Ishikawa (cell line): ENCODE measurements around the gene AP4S1.

Source experiments
- CEBPB ChIP-seq: IDR thresholded peaks from 2 replicates; pipeline ENCODE4 v1.6.1; 2012
- CREB1 ChIP-seq: IDR thresholded peaks from 2 replicates; pipeline ENCODE4 v1.6.1; 2012; ENCODE audit warnings: low read depth
- EGR1 ChIP-seq: IDR thresholded peaks from 2 replicates; pipeline ENCODE4 v1.6.1; 2012
- EP300 ChIP-seq: IDR thresholded peaks from 2 replicates; pipeline ENCODE4 v1.6.1; 2012; ENCODE audit warnings: borderline replicate concordance
- FOXM1 ChIP-seq: IDR thresholded peaks from 2 replicates; pipeline ENCODE4 v1.6.1; 2012; ENCODE audit warnings: low read depth, borderline replicate concordance
- MAX ChIP-seq: IDR thresholded peaks from 2 replicates; pipeline ENCODE4 v1.6.1; 2012
- NFIC ChIP-seq: IDR thresholded peaks from 2 replicates; pipeline ENCODE4 v1.6.1; 2012
- RAD21 ChIP-seq: IDR thresholded peaks from 2 replicates; pipeline ENCODE4 v1.6.1; 2012; ENCODE audit warnings: low read depth
- REST ChIP-seq: IDR thresholded peaks from 2 replicates; pipeline ENCODE4 v1.6.1; 2012; ENCODE audit warnings: low read depth, mild to moderate bottlenecking
- TAF1 ChIP-seq: IDR thresholded peaks from 2 replicates; pipeline ENCODE4 v1.6.1; 2012; ENCODE audit warnings: low read depth, mild to moderate bottlenecking
- TCF12 ChIP-seq: IDR thresholded peaks from 2 replicates; pipeline ENCODE4 v1.6.1; 2012; ENCODE audit warnings: low read depth
- TEAD4 ChIP-seq: IDR thresholded peaks from 2 replicates; pipeline ENCODE4 v1.6.1; 2012
- USF1 ChIP-seq: IDR thresholded peaks from 2 replicates; pipeline ENCODE4 v1.6.1; 2012
- YY1 ChIP-seq: IDR thresholded peaks from 2 replicates; pipeline ENCODE4 v1.6.1; 2012; ENCODE audit warnings: low read depth
- ZBTB7A ChIP-seq: IDR thresholded peaks from 2 replicates; pipeline ENCODE4 v1.6.1; 2012; ENCODE audit warnings: low read depth

AP4S1 gene

GRCh38 chr14:31045501-31046080 is 20.1 kb downstream of the AP4S1 start:
- TF ChIP-seq MAX (no peak), EGR1 (no peak)

GRCh38 chr14:31047503-31047902 is 22.1 kb downstream of the AP4S1 start:
- TF ChIP-seq USF1 (no peak), EP300 (no peak), CREB1 (no peak), YY1 (no peak)

- TF ChIP-seq MAX (no peak), RAD21 (no peak), EP300 (no peak), TEAD4 (no peak)
Measured at GRCh38 chr14:31051023-31051422, 25.6 kb downstream of the AP4S1 start.

GRCh38 chr14:31051511-31051910 is 26.1 kb downstream of the AP4S1 start:
- TF ChIP-seq TAF1 (no peak), EGR1 (no peak), USF1 (no peak), RAD21 (no peak), NFIC (no peak), FOXM1 (no peak), TCF12 (no peak), EP300 (no peak), REST (no peak), MAX (no peak), CREB1 (no peak)

- no peak for TF ChIP-seq TEAD4
Measured at GRCh38 chr14:31057035-31057434, 31.6 kb downstream of the AP4S1 start.

- TF ChIP-seq USF1, result no peak
- TF ChIP-seq ZBTB7A, result no peak
- TF ChIP-seq YY1, result no peak
- TF ChIP-seq EGR1, result no peak
- no peak for TF ChIP-seq CEBPB
- no peak for TF ChIP-seq FOXM1
- no peak for TF ChIP-seq REST
Measured at GRCh38 chr14:31057701-31058364, 32.4 kb downstream of the AP4S1 start.
